Stimulated activated CD8-positive, alpha-beta memory T cell treated with anti-CD3 and anti-CD28 coated beads, Interleukin-15, amount 100 ng/mL, for 1 hour (primary cell): ENCODE measurements around the gene APOBEC3A.
A peak's percentile ranks its signal among the peaks of the same experiment; 100 is the strongest.
"Not testable (repeated sequence)": the region's sequence is repeated elsewhere in the genome, so short reads cannot be mapped to it uniquely, and the experiment has no call there.

Experiments
- DNase-seq: peaks from one replicate; pipeline ENCODE4 v3.0.0-alpha.2; 2020; ENCODE audit warnings: low read depth

The APOBEC3A gene

DNA sequence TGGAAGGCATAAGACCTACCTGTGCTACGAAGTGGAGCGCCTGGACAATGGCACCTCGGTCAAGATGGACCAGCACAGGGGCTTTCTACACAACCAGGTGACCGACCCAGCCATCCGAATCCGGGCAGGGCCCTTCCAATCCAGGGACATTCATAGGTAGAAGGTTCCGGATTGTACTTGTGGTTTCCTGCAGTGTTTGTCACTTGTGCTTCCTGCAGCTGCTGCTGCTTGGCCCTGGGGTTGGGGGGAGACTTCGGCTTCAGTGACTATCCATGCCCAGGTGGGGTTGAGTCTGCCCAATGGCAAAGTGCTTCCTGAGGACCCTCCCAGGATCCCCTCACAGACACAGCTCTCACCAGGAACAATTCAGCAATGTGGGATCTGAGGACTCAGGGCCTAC, 2.2 kb downstream of the APOBEC3A start:
- no peak for DNase-seq

DNA sequence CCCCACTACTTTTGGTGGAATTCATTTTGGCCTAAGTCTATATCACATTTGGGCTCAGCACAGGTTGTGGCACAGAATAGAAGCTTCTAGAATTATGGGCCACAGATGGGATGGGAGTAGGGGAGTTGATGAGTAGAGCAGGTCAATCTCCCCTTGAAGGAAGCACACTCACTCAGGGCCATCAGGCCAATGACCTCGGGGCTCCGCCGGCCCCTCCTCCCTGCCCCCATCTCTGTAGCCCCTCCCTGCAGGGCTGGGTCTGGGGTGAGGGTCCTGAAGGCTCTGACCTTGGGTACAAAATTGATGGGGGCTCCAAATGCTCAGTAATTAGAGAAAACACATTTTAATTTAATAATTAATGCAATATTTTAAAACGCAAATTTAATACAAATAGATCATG, 3.3 kb downstream of the APOBEC3A start:
- not testable (repeated sequence) for DNase-seq

DNA sequence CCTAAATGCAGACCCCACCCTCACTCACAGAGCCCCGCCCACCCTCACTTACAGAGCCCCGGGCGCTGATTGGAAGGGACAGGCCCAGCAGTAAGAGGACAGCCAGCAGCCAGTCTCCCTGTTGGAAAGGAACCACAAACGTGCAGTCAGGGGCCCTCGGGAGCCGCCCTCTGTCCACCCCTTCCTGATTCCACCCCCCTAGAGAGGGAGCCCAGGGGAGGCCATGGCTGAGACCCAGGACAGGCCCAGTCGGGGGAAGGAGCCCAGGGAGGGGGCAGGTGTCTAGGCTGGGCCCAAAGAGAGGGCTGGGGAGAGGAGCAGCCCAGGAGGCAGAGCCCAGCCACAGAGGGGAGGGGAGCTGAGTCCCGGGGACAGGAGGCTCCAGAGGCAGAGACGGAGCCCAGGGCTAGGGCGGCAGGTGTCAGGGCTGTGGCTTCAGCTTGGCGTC, 5.9 kb downstream of the APOBEC3A start:
- not testable (repeated sequence) for DNase-seq

DNA sequence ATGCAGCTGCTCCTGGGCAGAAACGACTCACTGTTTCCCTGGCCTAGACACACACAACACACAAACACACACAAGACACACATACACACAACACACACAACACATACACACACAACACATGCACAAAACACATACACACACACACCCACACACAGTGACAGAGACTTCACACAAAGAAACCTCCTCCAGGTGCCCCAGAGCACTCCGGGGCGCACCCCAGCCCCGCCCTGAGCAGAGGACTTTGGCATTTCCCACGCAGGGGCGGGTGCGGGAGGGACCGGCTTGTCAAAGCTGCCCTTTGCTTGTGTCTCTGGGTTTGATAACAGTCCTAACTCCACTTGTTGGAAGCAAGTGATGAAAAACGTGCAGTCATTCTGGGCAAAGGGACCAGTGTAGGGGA, 6.5 kb downstream of the APOBEC3A start:
- DNase-seq: no peak

DNA sequence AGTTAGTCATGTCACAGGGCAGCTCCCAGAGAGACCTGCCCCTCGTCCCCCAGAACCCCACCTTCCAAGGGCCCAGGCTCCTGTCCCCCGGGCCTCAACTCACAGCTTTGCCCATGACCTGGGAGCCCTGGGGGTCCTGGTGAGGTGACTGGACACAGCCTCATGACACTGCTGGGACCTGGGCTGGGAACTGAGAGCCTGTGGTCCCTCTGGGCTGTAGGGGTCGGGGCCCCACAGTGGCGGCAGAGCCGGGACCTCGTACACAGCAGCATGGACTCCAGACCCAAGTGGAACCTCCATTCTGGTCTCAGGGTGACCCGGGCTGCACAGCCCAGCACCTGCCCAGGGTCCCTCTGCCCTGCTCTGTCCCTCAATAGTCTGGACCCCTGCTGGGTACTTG, 6.9 kb downstream of the APOBEC3A start:
- DNase-seq: no peak

DNA sequence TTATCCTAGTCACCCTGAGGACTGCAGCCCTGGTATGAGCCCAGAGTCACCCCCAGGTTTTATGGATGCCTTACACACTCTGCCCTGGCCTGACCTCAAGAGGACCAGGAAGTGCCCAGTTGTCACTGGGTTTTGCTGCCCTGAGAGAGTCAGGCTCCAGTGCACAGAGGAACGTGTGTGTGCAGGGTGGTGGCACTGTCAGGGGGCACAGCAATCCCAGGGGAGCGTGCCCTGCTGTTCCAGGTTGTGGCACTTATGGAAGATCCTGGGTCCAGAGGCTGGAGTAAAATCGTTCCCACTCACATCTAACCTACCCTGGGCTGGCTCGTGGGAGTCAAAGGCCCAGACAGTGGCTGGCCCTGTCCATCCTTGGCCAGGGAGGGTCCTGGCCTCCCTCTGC, 7.6 kb downstream of the APOBEC3A start:
- DNase-seq: no peak

DNA sequence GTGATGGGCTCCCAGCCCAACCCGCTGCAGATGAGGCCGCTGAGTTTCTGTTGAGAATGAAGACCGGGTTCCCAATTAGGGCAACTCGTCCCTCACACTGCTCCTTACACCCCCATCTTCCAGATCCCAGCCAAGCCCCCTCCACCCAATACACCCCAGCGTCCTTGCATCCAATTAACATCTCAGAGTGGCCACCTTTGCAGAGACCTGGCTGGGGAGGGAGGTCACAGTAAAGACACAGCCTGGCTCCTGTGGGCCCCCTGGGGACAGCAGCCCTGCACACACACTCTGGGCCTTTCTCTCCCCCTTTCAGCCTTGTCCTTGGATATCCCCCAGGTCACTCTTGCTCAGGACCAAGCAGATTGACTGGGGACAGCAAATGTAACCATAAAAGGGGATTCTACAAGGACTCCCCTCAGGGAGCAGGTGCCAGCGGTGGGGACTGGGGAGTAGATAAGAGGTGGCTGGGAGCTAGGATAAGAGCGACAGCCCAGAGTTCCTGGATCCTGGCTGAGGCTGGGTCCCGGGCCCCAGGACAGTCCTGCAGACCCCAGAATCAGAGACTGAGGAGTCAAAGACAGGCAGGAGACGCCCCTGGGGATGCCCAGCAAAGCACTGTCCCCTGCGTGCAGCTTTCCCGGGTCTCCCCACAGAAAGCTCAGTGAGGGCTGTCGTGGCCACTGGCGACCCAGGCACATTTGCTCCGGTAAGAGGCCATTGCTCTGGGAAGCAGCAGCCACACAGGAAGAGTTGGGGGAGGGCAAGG, 8.4 kb downstream of the APOBEC3A start:
- no peak for DNase-seq

DNA sequence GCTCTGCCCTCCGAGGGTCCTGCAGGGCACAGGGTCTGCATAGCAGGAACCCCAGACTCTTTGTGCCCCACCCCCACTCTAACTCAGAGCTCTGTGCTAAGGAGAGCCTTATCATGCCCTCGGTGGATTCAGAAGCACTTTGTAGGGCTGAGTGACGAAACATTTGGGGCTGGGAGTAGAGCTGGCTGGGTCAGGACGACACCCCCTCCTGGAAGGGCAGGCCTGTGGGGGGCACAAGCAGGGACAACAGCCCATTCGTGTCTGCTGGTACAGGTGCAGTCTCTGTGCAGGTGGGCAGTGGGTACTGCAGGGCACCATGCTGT, 8.9 kb downstream of the APOBEC3A start:
- DNase-seq: no peak

DNA sequence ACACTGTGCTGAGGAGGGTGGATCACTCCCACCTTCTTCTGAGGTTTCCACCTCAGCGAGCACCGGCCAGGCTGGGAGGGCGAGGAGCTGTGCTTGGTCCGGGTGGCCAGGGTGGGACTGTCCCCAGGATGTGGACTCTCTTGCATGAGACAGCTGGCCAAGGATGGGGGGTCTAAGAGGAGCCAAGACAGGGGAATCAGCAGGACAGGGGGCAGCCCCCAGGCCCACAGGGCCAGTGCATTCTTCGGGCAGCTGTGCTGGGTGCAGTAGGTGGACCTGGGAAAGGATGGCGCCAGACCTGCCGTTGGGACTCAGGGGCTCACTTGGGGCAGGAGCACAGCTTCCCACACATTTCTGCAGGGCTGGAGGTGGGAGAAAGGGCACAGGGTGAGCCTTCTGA, 9.5 kb downstream of the APOBEC3A start:
- DNase-seq: no peak

DNA sequence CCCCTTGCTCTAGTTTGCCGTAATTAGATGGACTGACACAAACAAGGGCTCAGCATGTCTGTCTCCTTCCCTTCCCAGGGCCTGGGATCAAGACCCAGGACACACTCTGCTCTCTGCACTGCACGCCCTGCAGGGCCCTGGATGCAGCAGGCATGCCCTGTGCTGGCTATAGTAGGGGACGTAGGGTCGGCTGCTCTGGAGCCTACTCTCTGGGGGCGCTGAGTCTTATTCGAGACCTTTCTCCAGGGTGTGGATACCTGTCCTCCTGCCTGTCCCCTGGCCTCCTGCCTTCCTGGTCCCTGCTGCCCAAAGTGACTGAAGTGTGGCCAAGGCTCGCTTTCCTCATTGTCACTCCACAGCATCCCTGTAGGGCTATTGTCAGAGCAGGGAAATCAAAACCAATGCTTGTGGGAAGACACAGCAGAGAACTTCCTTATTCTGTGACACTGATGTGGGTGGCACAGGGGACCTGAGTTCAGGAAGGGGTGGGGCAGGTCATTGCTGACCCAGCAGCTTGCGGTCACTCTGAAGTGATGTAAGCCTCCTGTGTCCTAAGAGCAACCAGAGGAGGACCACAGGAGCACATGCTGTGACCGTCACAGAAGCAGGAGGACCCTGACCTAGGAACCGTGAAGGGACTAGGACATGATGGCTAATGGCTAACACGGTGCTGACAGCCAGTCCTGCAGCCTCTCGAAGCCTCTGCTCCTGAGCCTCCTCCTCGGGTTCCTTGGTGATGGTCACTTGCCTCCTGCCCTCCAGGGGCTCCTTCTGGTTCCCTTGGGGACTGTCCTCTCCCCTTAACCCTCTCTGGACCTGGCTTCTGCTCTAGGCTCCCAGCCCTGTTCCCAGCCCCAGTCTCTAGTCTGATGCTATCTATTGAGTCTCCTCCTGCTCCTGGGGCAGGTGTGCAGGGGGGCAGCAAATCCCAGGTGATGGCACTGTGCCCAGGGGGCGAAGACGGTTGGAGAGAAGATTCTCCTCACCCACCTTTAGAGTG, 10.3 kb downstream of the APOBEC3A start:
- no peak for DNase-seq

DNA sequence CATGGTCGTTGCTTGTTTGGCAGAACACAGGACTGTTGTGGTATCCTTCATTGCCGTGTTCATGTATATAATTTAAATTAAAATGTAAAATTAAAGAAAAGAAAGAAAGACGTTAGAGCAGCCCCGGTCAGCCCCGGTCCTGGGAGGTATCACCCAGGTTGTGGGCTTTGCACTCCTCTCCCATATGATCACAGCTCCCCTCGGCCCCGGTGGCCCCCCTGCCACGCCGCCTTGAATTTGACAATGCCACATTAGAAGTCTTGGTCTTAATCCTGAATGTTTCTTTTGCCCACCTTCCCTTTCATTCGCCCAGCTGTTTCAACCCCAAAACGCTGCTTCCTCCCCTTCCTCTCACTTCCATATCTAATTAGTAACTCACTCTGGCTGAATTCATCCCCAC, 11.4 kb downstream of the APOBEC3A start:
- DNase-seq: no peak

DNA sequence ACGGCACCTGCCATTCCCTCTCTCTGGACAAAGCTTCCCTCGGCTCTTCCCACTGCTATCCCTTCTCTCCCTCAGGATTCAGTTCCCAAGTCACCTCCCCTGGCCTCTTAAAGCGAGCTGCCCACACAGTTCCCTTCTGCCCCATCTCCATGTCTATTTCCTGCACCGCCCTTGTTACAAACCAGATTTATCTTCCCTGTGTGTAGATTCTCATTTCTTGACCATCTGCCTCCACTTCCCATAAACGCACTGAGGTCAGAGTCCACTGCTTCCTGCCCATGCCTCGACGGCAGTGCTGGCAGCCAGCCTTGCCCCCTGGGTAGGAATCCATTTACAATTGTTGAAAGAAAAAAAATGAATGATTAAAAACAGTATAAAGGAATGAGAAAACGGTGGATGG, 13.1 kb downstream of the APOBEC3A start:
- DNase-seq: no peak

DNA sequence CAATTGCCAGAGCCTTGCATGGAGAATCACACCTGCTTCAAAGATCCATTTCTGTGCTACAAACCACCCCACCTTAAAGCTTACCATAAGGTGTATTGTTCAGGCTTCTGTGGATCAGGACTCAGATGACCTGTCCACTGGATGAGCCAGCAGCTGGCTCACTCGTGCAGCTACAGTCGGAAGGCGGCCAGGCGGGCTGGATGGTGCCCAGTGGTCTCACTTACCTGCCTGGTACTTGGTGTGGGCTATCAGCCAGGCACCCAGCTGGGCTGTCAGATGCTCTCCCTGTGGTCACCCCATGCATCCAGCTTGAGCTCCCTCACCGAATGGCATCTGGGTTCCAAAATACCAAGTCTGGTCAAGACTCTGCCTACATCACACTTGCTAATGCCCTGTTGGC, 13.8 kb downstream of the APOBEC3A start:
- DNase-seq: no peak

DNA sequence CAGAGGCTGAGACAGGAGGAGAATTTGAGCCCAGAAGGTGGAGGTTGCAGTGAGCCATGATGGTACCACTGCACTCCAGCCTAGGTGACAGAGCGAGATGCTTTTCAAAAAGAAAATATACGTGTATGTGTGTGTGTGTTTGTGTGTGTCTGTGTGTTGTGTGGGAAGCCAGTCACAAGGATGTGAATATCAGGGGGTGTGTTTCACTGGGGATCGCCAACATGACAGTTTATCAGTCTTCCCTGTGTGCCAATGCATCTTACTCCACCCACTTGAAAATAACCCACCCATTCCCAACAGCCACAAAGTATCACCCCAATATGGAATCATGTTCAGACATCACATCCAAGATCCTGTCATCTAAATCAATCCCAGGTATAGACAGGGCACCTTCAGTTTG, 14.4 kb downstream of the APOBEC3A start:
- DNase-seq: no peak

DNA sequence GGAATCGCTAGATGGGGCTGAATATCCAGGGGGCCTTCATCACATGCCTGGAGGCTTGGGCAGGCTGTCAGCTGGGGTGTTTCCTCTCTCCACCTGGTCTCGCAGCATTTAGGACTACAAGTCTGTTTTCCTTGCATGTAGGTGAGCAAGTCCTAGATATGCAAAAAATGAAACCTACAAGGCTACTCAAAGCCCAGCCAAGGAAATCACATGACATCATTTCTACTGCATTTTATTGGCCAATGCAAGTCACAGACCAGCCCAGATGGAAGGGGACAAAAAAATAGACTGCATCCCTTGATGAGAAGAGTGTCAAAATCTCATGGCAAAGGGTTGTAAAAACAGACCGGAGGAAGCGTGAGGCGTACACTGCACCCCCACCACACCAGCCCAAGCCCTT, 15.1 kb downstream of the APOBEC3A start:
- no peak for DNase-seq

DNA sequence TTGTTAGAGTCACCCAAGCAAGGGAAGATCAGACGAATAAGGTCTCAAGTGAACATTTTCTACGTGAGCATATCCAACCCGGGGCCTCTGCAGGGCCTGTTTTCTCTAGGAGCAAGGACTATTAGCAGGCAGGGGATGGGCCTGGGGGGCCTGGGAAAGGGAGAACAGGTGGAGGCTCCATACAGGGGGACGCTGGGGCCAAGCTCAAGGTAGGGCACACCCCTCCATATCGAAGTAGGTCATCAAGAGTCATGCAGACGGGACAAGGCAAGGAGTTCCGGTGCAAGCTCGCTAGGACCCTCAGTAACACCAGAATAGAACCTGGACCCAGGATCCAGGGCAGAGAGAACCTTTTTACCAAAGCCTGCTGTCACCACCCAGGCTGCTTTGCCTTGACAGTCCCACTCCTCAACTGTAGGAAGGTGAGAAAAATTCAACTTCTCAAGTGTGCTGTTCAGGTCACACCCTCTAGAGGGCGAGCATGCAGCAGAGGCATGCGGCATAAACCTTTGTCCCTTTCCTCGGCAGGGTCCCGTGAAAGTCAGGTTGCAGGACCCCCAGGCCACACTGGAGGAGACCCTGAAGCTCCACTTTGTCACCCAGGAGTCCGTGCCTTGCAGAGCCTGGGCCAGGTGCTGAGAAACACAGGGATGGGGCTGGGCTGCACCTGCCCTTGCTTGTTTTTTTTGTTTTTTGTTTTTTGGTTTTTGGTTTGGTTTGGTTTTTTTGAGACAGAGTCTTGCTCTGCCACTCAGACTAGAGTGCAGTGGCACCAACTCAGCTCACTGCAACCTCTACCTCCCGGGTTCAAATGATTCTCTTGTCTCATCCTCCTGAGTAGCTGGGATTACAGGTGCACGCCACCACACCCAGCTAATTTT, 16.1 kb downstream of the APOBEC3A start:
- peak; percentile 33 for DNase-seq

DNA sequence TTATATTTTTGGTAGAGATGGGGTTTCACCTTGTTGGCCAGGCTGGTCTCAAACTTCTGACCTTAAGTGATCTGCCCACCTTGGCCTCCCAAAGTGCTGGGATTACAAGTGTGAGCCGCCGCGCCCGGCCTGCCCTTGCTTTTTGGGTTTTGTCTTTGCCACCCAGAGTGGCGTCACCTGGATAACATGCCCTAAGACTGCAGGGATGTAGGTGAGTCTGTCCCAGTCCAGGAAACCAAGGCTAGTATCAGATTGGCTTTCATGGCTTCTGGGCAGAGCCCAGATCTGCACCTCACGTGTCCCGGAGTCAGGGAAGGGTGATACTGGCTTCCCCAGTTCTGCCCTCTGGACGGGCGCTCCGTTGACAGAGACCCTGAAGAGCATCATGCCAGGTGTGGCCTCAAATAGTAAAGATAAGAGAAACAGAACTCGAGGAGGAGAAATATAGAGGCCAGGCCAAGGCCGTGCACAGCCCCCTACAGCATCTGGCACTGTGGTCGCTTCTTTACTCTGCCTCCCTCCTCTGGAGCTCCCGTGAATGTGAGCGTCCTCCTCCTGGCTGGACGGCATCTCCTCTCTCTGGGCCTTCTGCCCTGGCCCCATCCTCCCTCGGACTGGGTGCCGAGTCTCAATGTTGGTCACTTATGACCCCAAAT, 16.9 kb downstream of the APOBEC3A start:
- no peak for DNase-seq

DNA sequence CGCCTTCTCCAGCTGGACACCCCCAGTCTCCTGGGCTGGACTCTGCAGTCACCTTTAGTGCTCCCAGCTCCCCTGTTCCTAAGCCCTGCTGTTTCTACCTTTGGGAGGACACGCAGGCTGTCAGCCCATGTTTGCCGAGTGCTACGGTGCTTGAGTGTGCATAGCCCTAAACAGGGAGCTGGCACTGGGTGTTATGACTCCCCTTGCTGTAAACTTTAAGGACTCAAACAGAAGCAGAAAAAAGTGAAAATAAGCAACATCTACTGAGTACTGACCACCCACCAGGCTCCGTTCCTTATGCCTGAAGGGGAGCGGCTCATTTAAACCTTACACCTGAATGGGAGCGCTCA, 17.4 kb downstream of the APOBEC3A start:
- no peak for DNase-seq

DNA sequence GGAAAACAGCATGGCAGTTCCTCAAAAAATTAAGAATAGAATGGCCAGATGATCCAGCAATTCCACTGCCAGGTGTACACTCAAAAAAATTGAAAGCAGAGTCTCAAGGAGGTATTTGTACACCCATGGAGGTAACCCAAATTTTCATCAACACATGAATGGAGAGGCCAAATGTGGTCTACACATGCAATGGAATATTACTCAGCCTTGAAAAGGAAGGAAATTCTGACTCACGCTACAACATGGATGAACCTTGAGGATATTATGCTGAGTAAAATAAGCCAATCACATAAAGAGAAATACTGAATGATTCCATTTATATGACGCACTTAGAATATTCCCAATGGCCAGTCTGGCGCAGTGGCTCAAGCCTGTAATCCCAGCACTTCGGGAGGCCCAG, 19.9 kb downstream of the APOBEC3A start:
- DNase-seq: not testable (repeated sequence)

DNA sequence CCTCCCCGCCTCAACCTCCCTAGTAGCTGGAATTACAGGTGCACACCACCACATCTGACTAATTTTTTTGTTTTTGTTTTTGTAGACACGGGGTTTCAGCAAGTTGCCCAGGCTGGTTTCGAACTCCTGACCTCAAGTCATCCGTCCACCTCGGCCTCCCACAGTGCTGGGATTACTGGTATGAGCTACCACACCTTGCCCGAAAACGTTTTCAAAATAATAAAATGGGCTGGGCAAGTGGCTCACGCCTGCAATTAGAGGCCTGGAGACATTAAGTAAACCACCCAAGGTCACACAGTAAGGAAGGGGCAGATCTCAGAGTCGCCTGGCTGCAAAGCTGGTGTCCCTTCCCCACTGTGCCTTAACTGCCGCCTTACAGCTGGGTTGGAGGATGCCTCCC, 23.2 kb downstream of the APOBEC3A start:
- not testable (repeated sequence) for DNase-seq
